WTC11 (cell line): Measurements from ENCODE around the gene RAI1. TPM values are rescaled to one million over a fixed set of nuclear protein-coding genes. Genes with fewer than 3 reads are reported as not detected.

Experiments used
- ATAC-seq: fragments of 200-7000 bp; cut with Tn5 transposase; 2 replicates; pipeline ENCODE4 v1.10.0; 2021; ENCODE audit warnings: mild to moderate bottlenecking, moderate library complexity
- CTCF ChIA-PET: fragments of 300-600 bp; sonication (Branson Sonifier 250); formaldehyde crosslinking; loops from one replicate; lab custom pipeline; 2021; ENCODE audit warnings: antibody characterized with exemption; lab: Charles Lee
- POLR2A ChIA-PET: fragments of 350-600 bp; sonication (Branson Sonifier 250); formaldehyde crosslinking; loops from one replicate; lab custom pipeline; 2021; ENCODE audit warnings: antibody characterized with exemption; lab: Charles Lee
- DNase-seq: peaks from one replicate; pipeline ENCODE4 v3.0.0; 2021; ENCODE audit warnings: low spot score
- H3K27ac Mint-ChIP-seq: 2 replicates; pipeline ENCODE4 v1.8.0; 2021; ENCODE audit warnings: mixed read lengths
- H3K27me3 Mint-ChIP-seq: 2 replicates; pipeline ENCODE4 v1.8.0; 2021; ENCODE audit warnings: low read depth, mild to moderate bottlenecking, moderate library complexity, mixed read lengths
- H3K36me3 Mint-ChIP-seq: 2 replicates; pipeline ENCODE4 v1.8.0; 2021; ENCODE audit warnings: mixed read lengths
- H3K4me1 Mint-ChIP-seq: 2 replicates; pipeline ENCODE4 v1.8.0; 2022; ENCODE audit warnings: mixed read lengths
- H3K4me3 Mint-ChIP-seq: 2 replicates; pipeline ENCODE4 v1.8.0; 2021; ENCODE audit warnings: mild to moderate bottlenecking, moderate library complexity, mixed read lengths
- H3K9me3 Mint-ChIP-seq: 2 replicates; pipeline ENCODE4 v1.8.0; 2021; ENCODE audit warnings: mixed read lengths
- CREM ChIP-seq: sonication (generic); formaldehyde crosslinking; IDR thresholded peaks from 2 replicates; pipeline ENCODE4 v1.8.1; 2022; ENCODE audit warnings: mild to moderate bottlenecking, missing genetic modification reagents, moderate library complexity
- ELF4 ChIP-seq: sonication (generic); formaldehyde crosslinking; IDR thresholded peaks from 2 replicates; pipeline ENCODE4 v1.8.1; 2022; ENCODE audit warnings: low read depth, mild to moderate bottlenecking, moderate library complexity, missing genetic modification reagents
- EMX1 ChIP-seq: fragments of 250-450 bp; sonication (Bioruptor Pico); IDR thresholded peaks from 2 replicates; pipeline ENCODE4 v1.8.0; 2021; ENCODE audit warnings: mild to moderate bottlenecking
- ESRRA ChIP-seq: sonication (generic); formaldehyde crosslinking; IDR thresholded peaks from 2 replicates; pipeline ENCODE4 v1.8.1; 2022; ENCODE audit warnings: mild to moderate bottlenecking, missing genetic modification reagents, borderline replicate concordance
- FOXJ3 ChIP-seq: sonication (generic); formaldehyde crosslinking; IDR thresholded peaks from 2 replicates; pipeline ENCODE4 v1.9.0; 2021; ENCODE audit warnings: missing genetic modification reagents, mild to moderate bottlenecking, borderline replicate concordance
- FOXK1 ChIP-seq: sonication (generic); formaldehyde crosslinking; IDR thresholded peaks from 2 replicates; pipeline ENCODE4 v1.8.0; 2022; ENCODE audit warnings: mild to moderate bottlenecking, moderate library complexity, missing genetic modification reagents
- GRHL2 ChIP-seq: fragments of 250-450 bp; sonication (Bioruptor Pico); IDR thresholded peaks from 2 replicates; pipeline ENCODE4 v1.8.0; 2022; ENCODE audit warnings: mild to moderate bottlenecking, moderate library complexity; ENCODE audit not compliant: insufficient replicate concordance, severe bottlenecking
- GTF2I ChIP-seq: fragments of 250-450 bp; sonication (Bioruptor Pico); conservative IDR thresholded peaks from 2 replicates; pipeline ENCODE4 v1.4.0; 2021; ENCODE audit warnings: mild to moderate bottlenecking
- IRF2 ChIP-seq: sonication (generic); formaldehyde crosslinking; IDR thresholded peaks from 2 replicates; pipeline ENCODE4 v1.8.0; 2022; ENCODE audit warnings: low read depth, missing genetic modification reagents, borderline replicate concordance
- PRRX2 ChIP-seq: fragments of 250-450 bp; sonication (Bioruptor Pico); IDR thresholded peaks from 2 replicates; pipeline ENCODE4 v1.8.0; 2021; ENCODE audit warnings: mild to moderate bottlenecking
- SMAD4 ChIP-seq: sonication (generic); formaldehyde crosslinking; IDR thresholded peaks from 2 replicates; pipeline ENCODE4 v1.8.0; 2022; ENCODE audit warnings: mild to moderate bottlenecking, missing genetic modification reagents
- SP1 ChIP-seq: sonication (generic); formaldehyde crosslinking; conservative IDR thresholded peaks from 2 replicates; pipeline ENCODE4 v1.8.1; 2022; ENCODE audit warnings: missing genetic modification reagents
- ZNF317 ChIP-seq: sonication (generic); formaldehyde crosslinking; IDR thresholded peaks from 2 replicates; pipeline ENCODE4 v1.8.1; 2023; ENCODE audit warnings: low read depth, mild to moderate bottlenecking, moderate library complexity, missing genetic modification reagents, borderline replicate concordance
- ZNF671 ChIP-seq: fragments of 250-450 bp; sonication (Bioruptor Pico); IDR thresholded peaks from 2 replicates; pipeline ENCODE4 v1.8.0; 2021; ENCODE audit warnings: mild to moderate bottlenecking
- total RNA-seq: library from RNA; stranded (reverse); gene quantifications from 3 replicates; pipeline ENCODE4 v1.2.3, GENCODE V29; 2021
- TF ChIP-seq, protein P1 (sequence below): sonication (generic); formaldehyde crosslinking; IDR thresholded peaks from 2 replicates; pipeline ENCODE4 v1.8.1; 2022; ENCODE audit warnings: low read depth, mild to moderate bottlenecking, moderate library complexity, missing genetic modification reagents, borderline replicate concordance
- TF ChIP-seq, protein P2 (sequence below): sonication (generic); formaldehyde crosslinking; IDR thresholded peaks from 2 replicates; pipeline ENCODE4 v1.8.0; 2023; ENCODE audit warnings: mild to moderate bottlenecking, missing genetic modification reagents
- TF ChIP-seq, protein P3 (sequence below): sonication (generic); formaldehyde crosslinking; IDR thresholded peaks from 2 replicates; pipeline ENCODE4 v1.8.0; 2022; ENCODE audit warnings: mild to moderate bottlenecking, missing genetic modification reagents
- TF ChIP-seq, protein P4 (sequence below): sonication (generic); formaldehyde crosslinking; IDR thresholded peaks from 2 replicates; pipeline ENCODE4 v1.8.1; 2023; ENCODE audit warnings: mild to moderate bottlenecking, moderate library complexity, missing genetic modification reagents
- TF ChIP-seq, protein P5 (sequence below): sonication (generic); formaldehyde crosslinking; IDR thresholded peaks from 2 replicates; pipeline ENCODE4 v1.8.0; 2022; ENCODE audit warnings: missing genetic modification reagents
- TF ChIP-seq, protein P6 (sequence below): sonication (generic); formaldehyde crosslinking; IDR thresholded peaks from 2 replicates; pipeline ENCODE4 v1.8.1; 2022; ENCODE audit warnings: low read depth, missing genetic modification reagents, borderline replicate concordance

Gene RAI1
- total RNA-seq, 1 experiment from 2014 or later: 12.7 TPM

DNA sequence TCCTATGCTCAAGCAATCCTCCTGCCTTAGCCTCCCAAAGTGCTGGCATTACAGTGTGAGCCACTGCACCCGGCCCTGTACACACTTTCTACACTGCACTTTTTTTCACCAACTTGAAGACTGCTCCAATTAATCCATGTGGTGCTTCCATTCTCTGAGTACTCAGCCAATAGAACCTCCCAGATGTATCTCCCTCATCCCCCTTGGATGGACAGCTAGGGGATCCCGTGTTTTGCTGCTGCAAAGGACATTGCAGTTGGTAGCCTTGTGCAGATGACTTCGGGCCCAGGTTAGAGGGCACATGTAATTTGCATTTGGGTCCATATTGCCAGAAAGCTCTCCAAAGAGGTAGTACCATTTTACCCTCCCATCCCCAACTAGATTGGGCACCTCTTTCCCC, 95.6 kb downstream of the RAI1 start:
- Mint-ChIP-seq H3K27me3 (peaks cover 6% of the 10 kb centered on the region; the same call in 1 of the 2 replicates), H3K4me3 (no peak overlapping the region), H3K27ac (no peak overlapping the region), H3K4me1 (peaks cover 24% of the 10 kb centered on the region), H3K9me3 (no peaks in the 10 kb centered on the region), H3K36me3 (no peaks in the 10 kb centered on the region)
- no peak for DNase-seq
- POLR2A ChIA-PET: interaction anchor here (0.5 kb wide), 1 partner anchor 48 kb away, joined by 3 read pairs; no protein-coding TSS in a partner anchor
- TF ChIP-seq ZNF671 (CRISPR knock-in tag) (no peak), CREM (CRISPR knock-in tag) (no peak), ESRRA (no peak), SP1 (CRISPR knock-in tag) (no peak), ELF4 (CRISPR knock-in tag) (no peak), GRHL2 (CRISPR knock-in tag) (no peak), SMAD4 (no peak)
- TF ChIP-seq, protein P1, sequence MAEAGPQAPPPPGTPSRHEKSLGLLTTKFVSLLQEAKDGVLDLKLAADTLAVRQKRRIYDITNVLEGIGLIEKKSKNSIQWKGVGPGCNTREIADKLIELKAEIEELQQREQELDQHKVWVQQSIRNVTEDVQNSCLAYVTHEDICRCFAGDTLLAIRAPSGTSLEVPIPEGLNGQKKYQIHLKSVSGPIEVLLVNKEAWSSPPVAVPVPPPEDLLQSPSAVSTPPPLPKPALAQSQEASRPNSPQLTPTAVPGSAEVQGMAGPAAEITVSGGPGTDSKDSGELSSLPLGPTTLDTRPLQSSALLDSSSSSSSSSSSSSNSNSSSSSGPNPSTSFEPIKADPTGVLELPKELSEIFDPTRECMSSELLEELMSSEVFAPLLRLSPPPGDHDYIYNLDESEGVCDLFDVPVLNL (CRISPR knock-in tag): no peak
- TF ChIP-seq, protein P2, sequence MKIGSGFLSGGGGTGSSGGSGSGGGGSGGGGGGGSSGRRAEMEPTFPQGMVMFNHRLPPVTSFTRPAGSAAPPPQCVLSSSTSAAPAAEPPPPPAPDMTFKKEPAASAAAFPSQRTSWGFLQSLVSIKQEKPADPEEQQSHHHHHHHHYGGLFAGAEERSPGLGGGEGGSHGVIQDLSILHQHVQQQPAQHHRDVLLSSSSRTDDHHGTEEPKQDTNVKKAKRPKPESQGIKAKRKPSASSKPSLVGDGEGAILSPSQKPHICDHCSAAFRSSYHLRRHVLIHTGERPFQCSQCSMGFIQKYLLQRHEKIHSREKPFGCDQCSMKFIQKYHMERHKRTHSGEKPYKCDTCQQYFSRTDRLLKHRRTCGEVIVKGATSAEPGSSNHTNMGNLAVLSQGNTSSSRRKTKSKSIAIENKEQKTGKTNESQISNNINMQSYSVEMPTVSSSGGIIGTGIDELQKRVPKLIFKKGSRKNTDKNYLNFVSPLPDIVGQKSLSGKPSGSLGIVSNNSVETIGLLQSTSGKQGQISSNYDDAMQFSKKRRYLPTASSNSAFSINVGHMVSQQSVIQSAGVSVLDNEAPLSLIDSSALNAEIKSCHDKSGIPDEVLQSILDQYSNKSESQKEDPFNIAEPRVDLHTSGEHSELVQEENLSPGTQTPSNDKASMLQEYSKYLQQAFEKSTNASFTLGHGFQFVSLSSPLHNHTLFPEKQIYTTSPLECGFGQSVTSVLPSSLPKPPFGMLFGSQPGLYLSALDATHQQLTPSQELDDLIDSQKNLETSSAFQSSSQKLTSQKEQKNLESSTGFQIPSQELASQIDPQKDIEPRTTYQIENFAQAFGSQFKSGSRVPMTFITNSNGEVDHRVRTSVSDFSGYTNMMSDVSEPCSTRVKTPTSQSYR (CRISPR knock-in tag): no peak
- CTCF ChIA-PET: interaction anchor here (1.1 to 1.7 kb wide), 2 partner anchors 9 to 28 kb away, joined by 3 to 4 read pairs; no protein-coding TSS in a partner anchor
- no peak for ATAC-seq

DNA sequence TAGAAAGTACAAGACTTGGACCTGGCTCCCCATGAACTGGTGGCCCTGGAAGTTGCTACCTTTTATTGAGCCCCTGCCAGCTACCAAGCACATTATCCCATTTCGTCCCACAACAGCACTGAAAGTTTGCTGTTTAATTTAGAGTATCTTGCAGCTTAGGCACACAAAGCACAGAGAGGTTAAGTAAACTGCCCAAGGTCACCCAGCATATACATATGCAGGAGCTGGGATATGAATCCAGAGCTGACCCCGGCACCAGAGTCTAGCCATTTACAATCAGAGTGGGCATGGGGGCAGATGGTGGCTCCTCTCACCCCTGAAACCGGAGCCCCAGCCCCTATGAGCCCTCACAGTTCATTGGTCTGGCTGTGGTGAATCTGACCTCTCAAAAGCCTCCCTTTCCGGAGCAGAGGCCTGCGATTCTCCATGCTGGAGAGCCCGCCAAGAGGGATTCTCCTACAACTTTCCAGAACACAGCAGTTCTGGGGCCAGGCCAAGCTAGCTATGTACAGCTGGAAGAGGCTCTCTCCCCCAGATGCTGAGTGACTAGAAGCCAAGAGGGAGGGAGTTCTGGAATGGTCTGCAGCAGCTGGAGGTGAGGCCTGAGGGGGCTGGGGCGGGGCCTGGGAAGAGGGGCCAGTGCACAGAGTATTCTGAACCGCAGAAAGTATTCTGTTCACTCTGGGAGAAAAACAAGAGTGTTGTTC, 97.2 kb downstream of the RAI1 start:
- Mint-ChIP-seq H3K4me1 (peaks cover 24% of the 10 kb centered on the region), H3K27ac (no peak overlapping the region), H3K4me3 (no peak overlapping the region), H3K9me3 (no peaks in the 10 kb centered on the region), H3K27me3 (peaks cover 6% of the 10 kb centered on the region; the same call in 1 of the 2 replicates), H3K36me3 (no peaks in the 10 kb centered on the region)
- DNase-seq: no peak
- ChIA-PET POLR2A (no interaction called here), CTCF (interaction anchor here (1.7 to 1.9 kb wide), 2 partner anchors 30 to 37 kb away, joined by 4 to 6 read pairs; no protein-coding TSS in a partner anchor)
- ATAC-seq: no peak
- TF ChIP-seq GTF2I (no peak), FOXK1 (CRISPR knock-in tag) (no peak), ELF4 (CRISPR knock-in tag) (no peak), FOXJ3 (no peak), SP1 (CRISPR knock-in tag) (no peak), PRRX2 (CRISPR knock-in tag) (no peak), IRF2 (CRISPR knock-in tag) (no peak), ZNF317 (CRISPR knock-in tag) (no peak), EMX1 (CRISPR knock-in tag) (no peak)
- TF ChIP-seq, protein P3, sequence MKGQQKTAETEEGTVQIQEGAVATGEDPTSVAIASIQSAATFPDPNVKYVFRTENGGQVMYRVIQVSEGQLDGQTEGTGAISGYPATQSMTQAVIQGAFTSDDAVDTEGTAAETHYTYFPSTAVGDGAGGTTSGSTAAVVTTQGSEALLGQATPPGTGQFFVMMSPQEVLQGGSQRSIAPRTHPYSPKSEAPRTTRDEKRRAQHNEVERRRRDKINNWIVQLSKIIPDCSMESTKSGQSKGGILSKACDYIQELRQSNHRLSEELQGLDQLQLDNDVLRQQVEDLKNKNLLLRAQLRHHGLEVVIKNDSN (CRISPR knock-in tag): no peak
- TF ChIP-seq, protein P4, sequence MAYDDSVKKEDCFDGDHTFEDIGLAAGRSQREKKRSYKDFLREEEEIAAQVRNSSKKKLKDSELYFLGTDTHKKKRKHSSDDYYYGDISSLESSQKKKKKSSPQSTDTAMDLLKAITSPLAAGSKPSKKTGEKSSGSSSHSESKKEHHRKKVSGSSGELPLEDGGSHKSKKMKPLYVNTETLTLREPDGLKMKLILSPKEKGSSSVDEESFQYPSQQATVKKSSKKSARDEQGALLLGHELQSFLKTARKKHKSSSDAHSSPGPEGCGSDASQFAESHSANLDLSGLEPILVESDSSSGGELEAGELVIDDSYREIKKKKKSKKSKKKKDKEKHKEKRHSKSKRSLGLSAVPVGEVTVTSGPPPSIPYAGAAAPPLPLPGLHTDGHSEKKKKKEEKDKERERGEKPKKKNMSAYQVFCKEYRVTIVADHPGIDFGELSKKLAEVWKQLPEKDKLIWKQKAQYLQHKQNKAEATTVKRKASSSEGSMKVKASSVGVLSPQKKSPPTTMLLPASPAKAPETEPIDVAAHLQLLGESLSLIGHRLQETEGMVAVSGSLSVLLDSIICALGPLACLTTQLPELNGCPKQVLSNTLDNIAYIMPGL (CRISPR knock-in tag): no peak
- TF ChIP-seq, protein P5, sequence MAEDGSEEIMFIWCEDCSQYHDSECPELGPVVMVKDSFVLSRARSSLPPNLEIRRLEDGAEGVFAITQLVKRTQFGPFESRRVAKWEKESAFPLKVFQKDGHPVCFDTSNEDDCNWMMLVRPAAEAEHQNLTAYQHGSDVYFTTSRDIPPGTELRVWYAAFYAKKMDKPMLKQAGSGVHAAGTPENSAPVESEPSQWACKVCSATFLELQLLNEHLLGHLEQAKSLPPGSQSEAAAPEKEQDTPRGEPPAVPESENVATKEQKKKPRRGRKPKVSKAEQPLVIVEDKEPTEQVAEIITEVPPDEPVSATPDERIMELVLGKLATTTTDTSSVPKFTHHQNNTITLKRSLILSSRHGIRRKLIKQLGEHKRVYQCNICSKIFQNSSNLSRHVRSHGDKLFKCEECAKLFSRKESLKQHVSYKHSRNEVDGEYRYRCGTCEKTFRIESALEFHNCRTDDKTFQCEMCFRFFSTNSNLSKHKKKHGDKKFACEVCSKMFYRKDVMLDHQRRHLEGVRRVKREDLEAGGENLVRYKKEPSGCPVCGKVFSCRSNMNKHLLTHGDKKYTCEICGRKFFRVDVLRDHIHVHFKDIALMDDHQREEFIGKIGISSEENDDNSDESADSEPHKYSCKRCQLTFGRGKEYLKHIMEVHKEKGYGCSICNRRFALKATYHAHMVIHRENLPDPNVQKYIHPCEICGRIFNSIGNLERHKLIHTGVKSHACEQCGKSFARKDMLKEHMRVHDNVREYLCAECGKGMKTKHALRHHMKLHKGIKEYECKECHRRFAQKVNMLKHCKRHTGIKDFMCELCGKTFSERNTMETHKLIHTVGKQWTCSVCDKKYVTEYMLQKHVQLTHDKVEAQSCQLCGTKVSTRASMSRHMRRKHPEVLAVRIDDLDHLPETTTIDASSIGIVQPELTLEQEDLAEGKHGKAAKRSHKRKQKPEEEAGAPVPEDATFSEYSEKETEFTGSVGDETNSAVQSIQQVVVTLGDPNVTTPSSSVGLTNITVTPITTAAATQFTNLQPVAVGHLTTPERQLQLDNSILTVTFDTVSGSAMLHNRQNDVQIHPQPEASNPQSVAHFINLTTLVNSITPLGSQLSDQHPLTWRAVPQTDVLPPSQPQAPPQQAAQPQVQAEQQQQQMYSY (CRISPR knock-in tag): no peak
- TF ChIP-seq, protein P6, sequence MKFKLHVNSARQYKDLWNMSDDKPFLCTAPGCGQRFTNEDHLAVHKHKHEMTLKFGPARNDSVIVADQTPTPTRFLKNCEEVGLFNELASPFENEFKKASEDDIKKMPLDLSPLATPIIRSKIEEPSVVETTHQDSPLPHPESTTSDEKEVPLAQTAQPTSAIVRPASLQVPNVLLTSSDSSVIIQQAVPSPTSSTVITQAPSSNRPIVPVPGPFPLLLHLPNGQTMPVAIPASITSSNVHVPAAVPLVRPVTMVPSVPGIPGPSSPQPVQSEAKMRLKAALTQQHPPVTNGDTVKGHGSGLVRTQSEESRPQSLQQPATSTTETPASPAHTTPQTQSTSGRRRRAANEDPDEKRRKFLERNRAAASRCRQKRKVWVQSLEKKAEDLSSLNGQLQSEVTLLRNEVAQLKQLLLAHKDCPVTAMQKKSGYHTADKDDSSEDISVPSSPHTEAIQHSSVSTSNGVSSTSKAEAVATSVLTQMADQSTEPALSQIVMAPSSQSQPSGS (CRISPR knock-in tag): no peak
